Gastroesophageal sphincter (tissue), 4 donors: ENCODE measurements around the gene TMEM127. TPM values are rescaled to one million over a fixed set of nuclear protein-coding genes. Genes with fewer than 3 reads are reported as not detected.

Experiments
- ATAC-seq: fragments of 150-250 bp; one replicate; pipeline ENCODE4 v1.9.1; 2016; ENCODE audit warnings: mild to moderate bottlenecking, moderate library complexity
- H3K27ac ChIP-seq, 4 donors: fragments of 200-600 bp; sonication (generic) in 3 of 4; 1 replicate in 3 of 4; 2 replicates in 1 of 4; pipeline ENCODE4 v1.5.1; 2016 to 2019
- H3K27me3 ChIP-seq: fragments of 200-600 bp; sonication (generic); one replicate; pipeline ENCODE4 v1.5.1; 2019
- H3K36me3 ChIP-seq, 2 donors: fragments of 200-600 bp; sonication (generic); one replicate each; pipeline ENCODE4 v1.5.1; 2019; ENCODE audit warnings: control low read depth in 1 of 2
- H3K4me1 ChIP-seq, 3 donors: fragments of 200-600 bp; sonication (generic); 1 replicate in 2 of 3; 2 replicates in 1 of 3; pipeline ENCODE4 v1.5.1; 2016 to 2019; ENCODE audit warnings: control low read depth in 2 of 3
- H3K4me3 ChIP-seq, 2 donors: fragments of 200-600 bp; sonication (generic); one replicate each; pipeline ENCODE4 v1.5.1; 2019; ENCODE audit warnings: mild to moderate bottlenecking in 1 of 2, moderate library complexity in 1 of 2
- H3K9me3 ChIP-seq, 3 donors: fragments of 200-600 bp; sonication (generic); one replicate each; pipeline ENCODE4 v1.5.1; 2017 to 2019; ENCODE audit warnings: control low read depth in 2 of 3
- CTCF ChIP-seq, 4 experiments: fragments of 200-600 bp in 2 of 4; fragments of 450-650 bp in 2 of 4; sonication (generic) in 1 of 4; IDR thresholded peaks; one replicate each; pipeline ENCODE4 v1.5.1; 2017 to 2019; ENCODE audit warnings: antibody characterized with exemption in 4 of 4, mild to moderate bottlenecking in 2 of 4, moderate library complexity in 2 of 4
- EP300 ChIP-seq: sonication (generic); formaldehyde crosslinking; IDR thresholded peaks from one replicate; pipeline ENCODE4 v1.6.1; 2017; ENCODE audit warnings: antibody characterized with exemption, mild to moderate bottlenecking
- POLR2A ChIP-seq, 2 donors: fragments of 450-650 bp; IDR thresholded peaks; one replicate each; pipeline ENCODE4 v1.6.1; 2017; ENCODE audit warnings: antibody characterized with exemption in 2 of 2, mild to moderate bottlenecking in 2 of 2, moderate library complexity in 1 of 2
- POLR2AphosphoS5 ChIP-seq: sonication (generic); formaldehyde crosslinking; IDR thresholded peaks from one replicate; pipeline ENCODE4 v1.6.1; 2017; ENCODE audit warnings: antibody characterized with exemption
- WGBS, 2 donors: methylation state at CpG; one replicate each; pipeline ENCODE4 v1.1.5; 2018; ENCODE audit warnings: low coverage in 1 of 2; 5-methylcytosine and 5-hydroxymethylcytosine counted together
- total RNA-seq, 4 donors: library from RNA; depleted of rRNA; stranded (reverse); fragments of >200 nt; gene quantifications; one replicate each; pipeline ENCODE4 v1.1.0, GENCODE V29; 2016

The TMEM127 gene
- total RNA-seq, 4 donors from 2014 or later: 39.4 to 73.8 (median 43.9) TPM

GRCh38 chr2:96249654-96250053, 16.1 kb downstream of the TMEM127 start:
- ATAC-seq: peak; percentile 32

DNA sequence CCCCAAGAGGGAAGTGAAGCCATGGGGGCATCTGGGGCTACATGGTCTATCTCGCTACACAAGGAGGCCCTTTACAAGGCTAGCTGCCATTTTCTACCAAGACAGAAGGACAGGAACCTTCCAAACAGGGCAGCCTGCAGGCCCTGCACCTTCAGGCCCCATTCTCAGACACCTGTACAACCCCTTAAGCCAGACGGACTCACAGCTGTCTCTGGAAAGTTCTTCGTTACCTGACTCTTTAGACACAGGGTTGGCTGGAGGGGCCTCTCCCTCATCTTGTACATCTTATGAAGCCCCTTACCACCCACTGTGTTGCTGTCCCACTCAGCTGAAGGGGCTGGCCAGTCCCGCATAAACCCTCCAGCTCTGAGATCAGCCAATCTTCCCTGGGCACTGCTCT, 17.2 kb downstream of the TMEM127 start:
- Histone ChIP-seq H3K9me3 (no peaks in the 10 kb centered on the region), H3K4me1 (peaks cover 0 to 42% (median 3%) of the 10 kb centered on the region in 3 donors), H3K4me3 (no peak overlapping the region), H3K36me3 (peaks cover 0 to 25% of the 10 kb centered on the region in 2 donors), H3K27ac (no peak overlapping the region), H3K27me3 (no peaks in the 10 kb centered on the region)
- WGBS, 2 donors: 80 to 86% methylated on average over 2 to 3 of the region's 4 CpGs
- TF ChIP-seq POLR2AphosphoS5: no peak
- no peak for TF ChIP-seq POLR2A (IDR thresholded peaks at IDR 0.05)
- TF ChIP-seq EP300: no peak
- TF ChIP-seq CTCF (IDR thresholded peaks at IDR 0.05): no peak
- ATAC-seq: no peak

More at GRCh38 chr2:96249654-96250053, 16.1 kb downstream of the TMEM127 start:
- H3K27me3 ChIP-seq: no peaks in the 10 kb centered on the region
- peaks cover 0 to 52% (median 3%) of the 10 kb centered on the region in 3 donors for H3K4me1 ChIP-seq
- H3K4me3 ChIP-seq: no peak overlapping the region
- peak overlapping the region in 3 of 4 donors; percentile 16 to 35 (median 30) for H3K27ac ChIP-seq
- peaks cover 0 to 36% of the 10 kb centered on the region in 2 donors for H3K36me3 ChIP-seq
- no peaks in the 10 kb centered on the region for H3K9me3 ChIP-seq
- TF ChIP-seq POLR2AphosphoS5 (no peak), POLR2A (IDR thresholded peaks at IDR 0.05) (no peak), EP300 (no peak)
- WGBS, 2 donors: 72 to 86% methylated on average over 1 to 4 of the region's 9 CpGs

GRCh38 chr2:96247896-96248295, 17.9 kb downstream of the TMEM127 start:
- 75 to 80% methylated on average over 5 of the region's 5 CpGs for WGBS, 2 donors
- H3K27ac ChIP-seq: no peak overlapping the region
- no peak for TF ChIP-seq POLR2A (IDR thresholded peaks at IDR 0.05)
- TF ChIP-seq POLR2AphosphoS5: no peak
- TF ChIP-seq CTCF (IDR thresholded peaks at IDR 0.05): no peak
- H3K4me3 ChIP-seq: no peak overlapping the region
- peaks cover 0 to 18% of the 10 kb centered on the region in 2 donors for H3K36me3 ChIP-seq
- no peak for ATAC-seq
- no peaks in the 10 kb centered on the region for H3K27me3 ChIP-seq
- H3K9me3 ChIP-seq: no peaks in the 10 kb centered on the region
- peaks cover 0 to 36% (median 3%) of the 10 kb centered on the region in 3 donors for H3K4me1 ChIP-seq

DNA sequence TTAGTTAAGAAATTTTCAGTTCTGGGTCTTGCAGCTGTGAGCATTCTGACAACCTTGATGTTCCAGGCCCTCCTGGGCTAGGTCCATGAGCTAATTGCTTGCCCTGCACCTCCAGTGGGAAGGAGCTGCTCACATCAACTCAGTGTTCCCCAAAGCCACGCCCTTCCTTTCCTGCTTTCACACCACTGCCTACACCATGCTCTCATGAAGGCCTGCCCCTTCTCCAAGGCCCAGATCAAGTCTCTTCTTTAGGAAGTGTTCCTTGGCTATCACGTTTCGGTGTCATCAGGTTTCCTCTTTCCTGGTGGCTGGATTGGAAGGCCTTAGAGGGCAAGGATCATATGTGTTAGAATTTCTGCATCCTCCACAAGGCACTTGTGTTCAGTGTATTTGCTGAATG, 18.8 kb downstream of the TMEM127 start:
- Histone ChIP-seq H3K27me3 (no peaks in the 10 kb centered on the region), H3K36me3 (peaks cover 0 to 9% of the 10 kb centered on the region in 2 donors), H3K9me3 (no peaks in the 10 kb centered on the region), H3K27ac (no peak overlapping the region), H3K4me3 (no peak overlapping the region), H3K4me1 (peaks cover 0 to 30% (median 3%) of the 10 kb centered on the region in 3 donors)
- WGBS, 2 donors: 69 to 87% methylated on average over 3 of the region's 3 CpGs
- no peak for ATAC-seq
- no peak for TF ChIP-seq CTCF (IDR thresholded peaks at IDR 0.05)
- TF ChIP-seq EP300: no peak
- TF ChIP-seq POLR2A (IDR thresholded peaks at IDR 0.05): no peak
- TF ChIP-seq POLR2AphosphoS5: no peak

GRCh38 chr2:96245609-96246390, 20.0 kb downstream of the TMEM127 start:
- ATAC-seq: peak; percentile 19
- H3K4me1 ChIP-seq: peaks cover 0 to 18% (median 3%) of the 10 kb centered on the region in 3 donors

More at GRCh38 chr2:96245609-96246390, 20.0 kb downstream of the TMEM127 start:
- TF ChIP-seq EP300 (no peak), CTCF (IDR thresholded peaks at IDR 0.05) (no peak), POLR2AphosphoS5 (no peak), POLR2A (IDR thresholded peaks at IDR 0.05) (no peak)
- H3K36me3 ChIP-seq: peaks cover 0 to 2% of the 10 kb centered on the region in 2 donors
- no peak overlapping the region for H3K4me3 ChIP-seq
- no peaks in the 10 kb centered on the region for H3K27me3 ChIP-seq
- WGBS, 2 donors: 82 to 84% methylated on average over 3 to 8 of the region's 8 CpGs
- peak overlapping the region in 1 of 4 donors; percentile 9 for H3K27ac ChIP-seq
- H3K9me3 ChIP-seq: no peaks in the 10 kb centered on the region
